Camera-type eye (tissue), 1 donor: ENCODE results near the gene LRRTM4. TPM values are rescaled to one million over a fixed set of nuclear protein-coding genes. Genes with fewer than 3 reads are reported as not detected.

Experiments used
- total RNA-seq: library from RNA; depleted of rRNA; stranded (reverse); fragments of >200 nt; gene quantifications from one replicate; pipeline ENCODE4 v1.2.3, GENCODE V29; 2014

LRRTM4 gene
- 12.3 TPM for total RNA-seq

DNA sequence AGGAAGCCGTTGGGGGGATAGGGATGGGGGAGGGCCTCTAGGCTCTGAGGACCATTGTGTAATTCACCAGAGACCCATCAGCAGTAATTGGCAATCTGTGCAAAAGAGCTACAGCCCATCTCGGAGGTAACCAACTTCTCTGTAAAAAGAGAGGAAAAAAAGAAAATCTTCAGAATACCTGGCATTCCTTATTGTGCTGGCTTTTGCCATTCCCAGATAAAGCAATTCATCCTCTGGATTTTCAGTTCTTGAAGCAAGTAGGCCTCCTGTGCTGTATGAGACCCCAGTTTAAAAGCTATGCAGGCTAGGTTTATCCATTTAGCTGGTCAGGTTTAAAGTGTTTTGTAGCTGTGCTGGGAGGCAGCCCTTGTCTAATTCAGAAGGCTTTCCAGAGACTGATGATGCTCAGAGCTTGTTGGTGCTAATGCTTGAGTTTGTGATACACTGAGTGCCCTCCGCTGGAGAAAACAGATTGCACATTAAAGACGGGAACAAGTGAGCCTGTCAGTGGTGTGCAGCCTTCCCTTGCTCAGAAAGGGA is at the start of gene LRRTM4:
LRRTM4 (minus strand) TSS at position 446 of the 540 bp plus-strand sequence.

